Esophagus muscularis mucosa (tissue), 4 donors: Measurements from ENCODE around the gene MAPK8IP3.

Experiments
- EP300 ChIP-seq: sonication (generic); formaldehyde crosslinking; IDR thresholded peaks from one replicate; pipeline ENCODE4 v1.6.1; 2017; ENCODE audit warnings: antibody characterized with exemption
- POLR2A ChIP-seq: fragments of 450-650 bp; IDR thresholded peaks from one replicate; pipeline ENCODE4 v1.6.1; 2017; ENCODE audit warnings: antibody characterized with exemption, moderate library complexity, mild to moderate bottlenecking, low read depth
- POLR2AphosphoS5 ChIP-seq, 2 donors: sonication (generic); formaldehyde crosslinking; IDR thresholded peaks; one replicate each; pipeline ENCODE4 v1.6.1; 2017; ENCODE audit warnings: antibody characterized with exemption in 2 of 2
- TF ChIP-seq, protein P1 (sequence below), 3 experiments: fragments of 200-600 bp in 2 of 3; fragments of 450-650 bp in 1 of 3; sonication (generic) in 2 of 3; IDR thresholded peaks; one replicate each; pipeline ENCODE4 v1.5.1; 2017 to 2019; ENCODE audit warnings: antibody characterized with exemption in 3 of 3, mild to moderate bottlenecking in 2 of 3, moderate library complexity in 1 of 3

- TF ChIP-seq, protein P1, sequence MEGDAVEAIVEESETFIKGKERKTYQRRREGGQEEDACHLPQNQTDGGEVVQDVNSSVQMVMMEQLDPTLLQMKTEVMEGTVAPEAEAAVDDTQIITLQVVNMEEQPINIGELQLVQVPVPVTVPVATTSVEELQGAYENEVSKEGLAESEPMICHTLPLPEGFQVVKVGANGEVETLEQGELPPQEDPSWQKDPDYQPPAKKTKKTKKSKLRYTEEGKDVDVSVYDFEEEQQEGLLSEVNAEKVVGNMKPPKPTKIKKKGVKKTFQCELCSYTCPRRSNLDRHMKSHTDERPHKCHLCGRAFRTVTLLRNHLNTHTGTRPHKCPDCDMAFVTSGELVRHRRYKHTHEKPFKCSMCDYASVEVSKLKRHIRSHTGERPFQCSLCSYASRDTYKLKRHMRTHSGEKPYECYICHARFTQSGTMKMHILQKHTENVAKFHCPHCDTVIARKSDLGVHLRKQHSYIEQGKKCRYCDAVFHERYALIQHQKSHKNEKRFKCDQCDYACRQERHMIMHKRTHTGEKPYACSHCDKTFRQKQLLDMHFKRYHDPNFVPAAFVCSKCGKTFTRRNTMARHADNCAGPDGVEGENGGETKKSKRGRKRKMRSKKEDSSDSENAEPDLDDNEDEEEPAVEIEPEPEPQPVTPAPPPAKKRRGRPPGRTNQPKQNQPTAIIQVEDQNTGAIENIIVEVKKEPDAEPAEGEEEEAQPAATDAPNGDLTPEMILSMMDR (IDR thresholded peaks at IDR 0.05) = no peak
- TF ChIP-seq POLR2A (no peak), EP300 (no peak), POLR2AphosphoS5 (IDR thresholded peaks at IDR 0.05) (no peak)
These were observed 40.7 kb downstream of the MAPK8IP3 start for GRCh38 chr16:1746693-1747195.
